GM13976 (cell line): ENCODE data around the gene WDR45.

Experiments
- DNase-seq: peaks from one replicate; pipeline ENCODE4 v3.0.0; 2012; ENCODE audit warnings: low spot score
- CTCF ChIP-seq: IDR thresholded peaks from 2 replicates; pipeline ENCODE4 v1.5.1; 2012; ENCODE audit warnings: borderline replicate concordance, mild to moderate bottlenecking; ENCODE audit not compliant: insufficient read depth; ENCODE audit errors: extremely low read depth, missing control alignments, control extremely low read depth
- in situ Hi-C: fragments of 300-500 bp; cut with MboI; formaldehyde crosslinking; loops from one replicate; pipeline ENCODE4 v1.12.0; 2022; ENCODE audit warnings: low sequenced_read_pairs, mixed read lengths, inconsistent platforms; ENCODE audit not compliant: unreplicated experiment

The WDR45 gene

DNA sequence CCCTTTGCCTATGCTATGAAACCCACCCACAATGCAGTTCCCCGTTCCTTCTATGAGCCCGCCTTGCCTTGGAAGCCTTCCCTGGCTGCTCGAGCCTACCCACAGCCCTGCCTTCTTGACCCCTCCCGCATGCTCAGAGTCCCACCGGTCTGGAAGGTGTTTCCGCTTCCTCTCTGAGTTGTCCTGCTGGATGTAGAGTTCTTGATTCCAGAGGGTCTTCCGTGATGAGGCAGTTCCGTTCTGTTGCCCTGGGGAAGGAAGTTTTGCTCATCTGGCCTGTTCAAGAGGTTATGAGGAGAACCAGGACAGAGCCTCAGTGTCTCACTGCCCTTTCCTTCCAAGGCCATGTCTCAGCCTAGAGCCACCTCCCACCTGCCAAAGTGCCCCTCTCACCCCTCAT is 36.4 kb upstream of the WDR45 start:
- TF ChIP-seq CTCF: no peak
- in situ Hi-C loops: no loop called here
- DNase-seq: no peak

GRCh38 chrX:49111791-49112190 is 32.1 kb upstream of the WDR45 start:
- no peak for TF ChIP-seq CTCF
- in situ Hi-C loops: no loop called here
- DNase-seq: no peak

GRCh38 chrX:49110417-49110816 is 30.7 kb upstream of the WDR45 start:
- no peak for TF ChIP-seq CTCF
- DNase-seq: no peak
- in situ Hi-C loops: no loop called here

- in situ Hi-C loops: no loop called here
- no peak for TF ChIP-seq CTCF
- DNase-seq: no peak
Observed at GRCh38 chrX:49108641-49109040, 29.0 kb upstream of the WDR45 start.

- DNase-seq: no peak
- TF ChIP-seq CTCF: no peak
- in situ Hi-C loops: no loop called here
Observed at GRCh38 chrX:49106930-49107329, 27.2 kb upstream of the WDR45 start.

DNA sequence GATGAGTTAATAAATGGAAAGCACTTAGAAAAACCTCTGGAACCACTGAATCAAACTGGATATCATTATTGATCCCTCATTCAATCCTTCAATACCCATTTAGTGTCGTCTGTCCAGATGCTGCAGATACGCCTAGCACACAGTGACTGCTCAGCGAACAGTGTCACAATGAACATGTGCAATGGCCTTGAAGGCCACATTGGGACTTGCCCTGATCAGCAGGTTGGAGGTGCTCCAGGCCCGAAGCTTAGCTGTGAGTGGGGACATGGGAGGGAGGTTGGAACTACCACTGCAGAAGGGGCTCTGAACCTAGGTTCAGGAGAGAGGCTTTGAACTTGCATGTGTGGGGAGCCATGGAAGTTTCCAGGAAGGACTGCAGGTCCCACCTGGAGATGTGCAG is 26.6 kb upstream of the WDR45 start:
- in situ Hi-C loops: no loop called here
- no peak for DNase-seq
- TF ChIP-seq CTCF: no peak

GRCh38 chrX:49103637-49104036 is 23.9 kb upstream of the WDR45 start:
- DNase-seq: no peak
- no peak for TF ChIP-seq CTCF
- in situ Hi-C loops: no loop called here
